Smooth muscle cell (in vitro differentiated cells): ENCODE results near the gene KIF19. TPM values are rescaled to one million over a fixed set of nuclear protein-coding genes. Genes with fewer than 3 reads are reported as not detected.

Experiments used
- DNase-seq: peaks from one replicate; lab custom pipeline; 2025; ENCODE audit not compliant: unreplicated experiment; lab: John Stamatoyannopoulos, UW
- H2AFZ ChIP-seq: fragments of 200-600 bp; sonication (generic); 2 replicates; pipeline ENCODE4 v1.6.0; 2016; ENCODE audit warnings: antibody characterized with exemption, low read depth, mild to moderate bottlenecking
- H3F3A ChIP-seq: fragments of 200-600 bp; sonication (generic); 2 replicates; pipeline ENCODE4 v1.6.0; 2017; ENCODE audit warnings: antibody characterized with exemption, low read depth
- H3K27ac ChIP-seq: fragments of 200-600 bp; sonication (generic); 2 replicates; pipeline ENCODE4 v1.5.1; 2016; ENCODE audit warnings: low read depth, mild to moderate bottlenecking
- H3K27me3 ChIP-seq: fragments of 200-600 bp; sonication (generic); 2 replicates; pipeline ENCODE4 v1.6.1; 2016; ENCODE audit warnings: low read depth, mild to moderate bottlenecking
- H3K36me3 ChIP-seq: fragments of 200-600 bp; sonication (generic); 2 replicates; pipeline ENCODE4 v1.5.1; 2016; ENCODE audit warnings: low read depth
- H3K4me1 ChIP-seq: fragments of 200-600 bp; sonication (generic); 2 replicates; pipeline ENCODE4 v1.5.1; 2016; ENCODE audit warnings: low read depth
- H3K4me2 ChIP-seq: fragments of 200-600 bp; sonication (generic); 2 replicates; pipeline ENCODE4 v1.6.0; 2016; ENCODE audit warnings: mild to moderate bottlenecking
- H3K4me3 ChIP-seq: fragments of 200-600 bp; sonication (generic); 2 replicates; pipeline ENCODE4 v1.5.1; 2016; ENCODE audit warnings: mild to moderate bottlenecking
- H3K79me2 ChIP-seq: fragments of 200-600 bp; sonication (generic); 2 replicates; pipeline ENCODE4 v1.6.0; 2016; ENCODE audit warnings: low read depth, mild to moderate bottlenecking
- H3K9ac ChIP-seq: fragments of 200-600 bp; sonication (generic); 2 replicates; pipeline ENCODE4 v1.6.0; 2016; ENCODE audit warnings: low read depth
- H3K9me3 ChIP-seq: fragments of 200-600 bp; sonication (generic); replicated peaks from 2 replicates; pipeline ENCODE4 v1.5.1; 2016; ENCODE audit warnings: low read depth
- H4K20me1 ChIP-seq: fragments of 200-600 bp; sonication (generic); 2 replicates; pipeline ENCODE4 v1.6.0; 2016; ENCODE audit warnings: low read depth
- WGBS: methylation state at CpG from one replicate; pipeline ENCODE4 v1.1.7; 2016; ENCODE audit warnings: low lambda C conversion rate; 5-methylcytosine and 5-hydroxymethylcytosine counted together
- polyA plus RNA-seq: library from polyadenylated mRNA; unstranded; fragments of >200 nt; fragmentation: Nextera tagmentation; extraction: Ambion mirVana; gene quantifications from 2 replicates; pipeline ENCODE4 v1.2.1, GENCODE V29; 2016
- total RNA-seq: library from RNA; depleted of rRNA; stranded (reverse); fragments of >200 nt; gene quantifications from 2 replicates; pipeline ENCODE4 v1.2.3, GENCODE V29; 2014
- TF ChIP-seq, protein P1 (sequence below): fragments of 200-600 bp; sonication (generic); IDR thresholded peaks from 2 replicates; pipeline ENCODE4 v1.5.1; 2017; ENCODE audit warnings: borderline replicate concordance, mild to moderate bottlenecking, antibody characterized with exemption; ENCODE audit not compliant: insufficient read depth, poor library complexity, severe bottlenecking

The KIF19 gene
- total and polyA plus RNA-seq, 2 experiments from 2014 or later: not detected

DNA sequence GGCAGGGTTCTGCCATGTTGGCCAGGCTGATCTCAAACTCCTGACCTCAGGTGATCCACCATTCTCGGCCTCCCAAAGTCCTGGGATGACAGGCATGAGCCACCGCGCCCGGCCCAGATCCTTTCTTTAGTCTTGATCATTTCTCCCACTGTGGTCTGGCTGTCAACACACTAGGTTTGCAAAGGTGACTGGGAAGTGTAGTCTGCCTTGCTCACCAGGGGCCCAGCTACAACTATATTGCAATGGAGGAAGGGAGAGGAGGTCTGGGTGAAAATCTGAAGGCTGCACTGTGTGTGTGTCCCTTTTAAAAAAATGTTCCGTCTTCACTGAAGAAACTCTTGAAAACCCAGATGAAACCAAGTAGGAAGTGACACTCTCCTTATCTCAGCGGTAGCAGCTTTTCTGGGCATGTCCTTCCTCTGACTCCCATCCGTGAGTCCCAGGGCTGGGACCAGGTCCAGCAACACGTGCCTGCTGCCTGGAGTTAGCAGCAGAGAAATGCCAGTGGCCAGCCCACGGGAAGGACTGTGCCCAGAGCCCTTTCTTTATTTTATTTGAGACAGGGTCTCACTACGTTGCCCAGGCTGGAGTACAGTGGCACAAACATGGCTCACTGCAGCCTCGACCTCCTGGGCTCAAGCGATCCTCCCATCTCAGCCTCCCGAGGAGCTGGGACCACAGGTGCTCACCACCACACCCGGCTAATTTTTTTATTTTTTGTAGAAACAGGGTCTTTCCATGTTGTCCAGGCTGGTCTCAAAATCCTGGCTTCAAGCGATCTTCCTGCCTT is 17.8 kb upstream of the KIF19 start:
- Histone ChIP-seq H3K27me3 (no peaks in the 10 kb centered on the region), H3K4me1 (no peaks in the 10 kb centered on the region), H2AFZ (no peak overlapping the region), H3K9ac (no peak overlapping the region), H3K4me3 (no peak overlapping the region), H3K9me3 (no peaks in the 10 kb centered on the region), H3K4me2 (no peak overlapping the region), H3F3A (no peaks in the 10 kb centered on the region), H3K36me3 (no peaks in the 10 kb centered on the region), H4K20me1 (no peaks in the 10 kb centered on the region), H3K79me2 (no peaks in the 10 kb centered on the region), H3K27ac (no peak overlapping the region)
- WGBS: 74% methylated on average over 15 of the region's 15 CpGs
- TF ChIP-seq, protein P1, sequence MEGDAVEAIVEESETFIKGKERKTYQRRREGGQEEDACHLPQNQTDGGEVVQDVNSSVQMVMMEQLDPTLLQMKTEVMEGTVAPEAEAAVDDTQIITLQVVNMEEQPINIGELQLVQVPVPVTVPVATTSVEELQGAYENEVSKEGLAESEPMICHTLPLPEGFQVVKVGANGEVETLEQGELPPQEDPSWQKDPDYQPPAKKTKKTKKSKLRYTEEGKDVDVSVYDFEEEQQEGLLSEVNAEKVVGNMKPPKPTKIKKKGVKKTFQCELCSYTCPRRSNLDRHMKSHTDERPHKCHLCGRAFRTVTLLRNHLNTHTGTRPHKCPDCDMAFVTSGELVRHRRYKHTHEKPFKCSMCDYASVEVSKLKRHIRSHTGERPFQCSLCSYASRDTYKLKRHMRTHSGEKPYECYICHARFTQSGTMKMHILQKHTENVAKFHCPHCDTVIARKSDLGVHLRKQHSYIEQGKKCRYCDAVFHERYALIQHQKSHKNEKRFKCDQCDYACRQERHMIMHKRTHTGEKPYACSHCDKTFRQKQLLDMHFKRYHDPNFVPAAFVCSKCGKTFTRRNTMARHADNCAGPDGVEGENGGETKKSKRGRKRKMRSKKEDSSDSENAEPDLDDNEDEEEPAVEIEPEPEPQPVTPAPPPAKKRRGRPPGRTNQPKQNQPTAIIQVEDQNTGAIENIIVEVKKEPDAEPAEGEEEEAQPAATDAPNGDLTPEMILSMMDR: no peak
- no peak for DNase-seq

DNA sequence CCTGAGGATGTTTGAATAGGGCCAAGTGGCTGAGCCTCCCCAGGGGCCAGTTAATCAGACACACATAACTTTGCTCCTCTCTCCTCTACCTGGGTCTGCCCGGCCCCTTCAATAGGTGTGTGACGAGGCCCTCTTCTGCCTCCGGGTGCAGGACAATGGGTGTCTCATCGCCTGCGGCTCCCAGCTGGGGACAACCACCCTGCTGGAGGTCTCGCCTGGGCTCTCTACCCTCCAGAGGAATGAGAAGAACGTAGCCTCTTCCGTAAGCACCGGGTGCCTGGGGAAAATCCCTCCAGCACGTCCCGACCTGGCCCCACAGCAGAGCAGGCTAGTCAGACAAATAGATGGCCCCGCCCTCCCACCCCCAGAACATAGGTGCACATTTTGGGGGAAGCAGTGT is 16.1 kb upstream of the KIF19 start:
- Histone ChIP-seq H3F3A (no peaks in the 10 kb centered on the region), H3K79me2 (no peaks in the 10 kb centered on the region), H3K36me3 (no peaks in the 10 kb centered on the region), H3K27ac (no peak overlapping the region), H3K9ac (no peak overlapping the region), H3K4me2 (no peak overlapping the region), H3K4me1 (no peaks in the 10 kb centered on the region), H3K4me3 (no peak overlapping the region), H3K27me3 (no peaks in the 10 kb centered on the region), H3K9me3 (no peaks in the 10 kb centered on the region), H2AFZ (no peak overlapping the region), H4K20me1 (no peaks in the 10 kb centered on the region)
- no peak for DNase-seq
- 85% methylated on average over 12 of the region's 12 CpGs for WGBS
- TF ChIP-seq, protein P1: no peak

DNA sequence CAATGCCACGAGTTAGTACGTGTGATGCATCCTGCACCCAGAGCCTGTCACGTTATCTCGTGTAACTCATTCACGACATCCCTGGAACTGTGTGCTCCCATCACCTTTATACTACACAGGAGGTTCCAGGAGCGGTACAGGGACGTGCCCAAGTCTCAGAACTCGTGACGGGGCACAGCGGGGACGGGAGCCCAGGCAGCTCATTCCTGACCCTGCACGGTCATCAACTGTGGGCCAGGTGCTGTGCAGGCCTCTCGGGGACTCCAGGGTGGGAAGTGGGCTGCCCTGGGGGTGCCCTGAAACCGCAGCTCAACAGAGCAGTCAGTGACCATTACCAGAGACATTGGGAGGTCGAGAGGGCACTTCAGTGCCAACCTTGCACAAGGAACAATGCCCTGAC is 11.1 kb upstream of the KIF19 start:
- Histone ChIP-seq H3K27me3 (peaks cover 2% of the 10 kb centered on the region), H3K4me3 (no peak overlapping the region), H3F3A (no peaks in the 10 kb centered on the region), H3K4me1 (no peaks in the 10 kb centered on the region), H3K4me2 (no peak overlapping the region), H4K20me1 (no peaks in the 10 kb centered on the region), H2AFZ (no peak overlapping the region), H3K9me3 (no peaks in the 10 kb centered on the region), H3K27ac (no peak overlapping the region), H3K36me3 (no peaks in the 10 kb centered on the region), H3K79me2 (no peaks in the 10 kb centered on the region), H3K9ac (no peak overlapping the region)
- DNase-seq: no peak
- TF ChIP-seq, protein P1: no peak
- 92% methylated on average over 15 of the region's 15 CpGs for WGBS

DNA sequence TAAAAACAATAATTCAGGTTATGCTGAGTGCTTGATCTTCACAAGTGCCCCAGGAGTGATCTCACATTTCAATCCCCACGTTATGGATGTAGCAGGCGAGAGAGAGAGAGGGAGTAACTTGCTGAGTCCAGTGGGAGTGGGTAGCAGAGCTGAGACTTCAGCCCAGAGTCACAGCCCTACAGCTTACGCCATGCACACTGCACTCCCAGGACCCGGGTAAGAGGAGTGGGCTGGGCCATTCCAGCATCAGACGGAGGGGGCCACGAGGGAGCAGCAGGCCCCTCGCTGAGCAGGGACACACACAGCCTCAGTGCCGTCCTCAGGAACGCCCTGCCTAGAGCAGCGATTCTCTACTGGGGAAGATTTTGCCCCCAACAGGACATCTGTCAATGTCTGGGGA is 9.8 kb upstream of the KIF19 start:
- Histone ChIP-seq H3K36me3 (no peaks in the 10 kb centered on the region), H3K79me2 (no peaks in the 10 kb centered on the region), H3K4me3 (no peak overlapping the region), H3K9ac (no peak overlapping the region), H3K4me2 (no peak overlapping the region), H2AFZ (no peak overlapping the region), H3K9me3 (no peaks in the 10 kb centered on the region), H3K27ac (no peak overlapping the region), H3K27me3 (peaks cover 2% of the 10 kb centered on the region), H4K20me1 (no peaks in the 10 kb centered on the region), H3K4me1 (no peaks in the 10 kb centered on the region), H3F3A (no peaks in the 10 kb centered on the region)
- 67% methylated on average over 10 of the region's 10 CpGs for WGBS
- no peak for DNase-seq
- TF ChIP-seq, protein P1: no peak
